Esophagus squamous epithelium (tissue), 5 donors: Measurements from ENCODE around the gene VSX2. TPM values are rescaled to one million over a fixed set of nuclear protein-coding genes. Genes with fewer than 3 reads are reported as not detected.

Source experiments
- DNase-seq: peaks from one replicate; lab custom pipeline; 2025; lab: John Stamatoyannopoulos, UW
- H3K27ac ChIP-seq, 4 donors: fragments of 200-600 bp; sonication (generic); one replicate each; pipeline ENCODE4 v1.5.1; 2016 to 2019; ENCODE audit warnings: mild to moderate bottlenecking in 1 of 4
- H3K27me3 ChIP-seq, 4 donors: fragments of 200-600 bp; sonication (generic); 1 replicate in 3 of 4; 2 replicates in 1 of 4; pipeline versions ENCODE4 v1.5.1 to v1.6.0; 2017 to 2021; ENCODE audit warnings: antibody characterized with exemption in 1 of 4
- H3K36me3 ChIP-seq, 3 donors: fragments of 200-600 bp; sonication (generic); one replicate each; pipeline ENCODE4 v1.5.1; 2016 to 2019
- H3K4me1 ChIP-seq, 3 donors: fragments of 200-600 bp; sonication (generic); one replicate each; pipeline ENCODE4 v1.5.1; 2017 to 2019
- H3K4me3 ChIP-seq, 4 donors: fragments of 200-600 bp; sonication (generic); 1 replicate in 3 of 4; 2 replicates in 1 of 4; pipeline ENCODE4 v1.5.1; 2016 to 2019; ENCODE audit warnings: mild to moderate bottlenecking in 2 of 4, moderate library complexity in 1 of 4
- H3K9me3 ChIP-seq, 3 donors: fragments of 200-600 bp; sonication (generic); one replicate each; pipeline ENCODE4 v1.5.1; 2016 to 2019
- CTCF ChIP-seq, 6 experiments: fragments of 450-650 bp in 4 of 6; fragments of 200-600 bp in 2 of 6; sonication (generic) in 2 of 6; IDR thresholded peaks; one replicate each; pipeline ENCODE4 v1.5.1; 2016 to 2019; ENCODE audit warnings: antibody characterized with exemption in 6 of 6, mild to moderate bottlenecking in 4 of 6, moderate library complexity in 4 of 6
- POLR2A ChIP-seq, 4 donors: fragments of 450-650 bp; IDR thresholded peaks; one replicate each; pipeline ENCODE4 v1.6.1; 2017; ENCODE audit warnings: antibody characterized with exemption in 4 of 4, mild to moderate bottlenecking in 4 of 4, moderate library complexity in 3 of 4
- WGBS, 2 donors: methylation state at CpG; one replicate each; pipeline ENCODE4 v1.1.5; 2018; 5-methylcytosine and 5-hydroxymethylcytosine counted together
- intact Hi-C: fragments of 100-400 bp; cut with DNase I; formaldehyde crosslinking; loops from one replicate; pipeline ENCODE4 v1.15.0; 2022
- total RNA-seq, 4 donors: library from RNA; depleted of rRNA; stranded (reverse); fragments of >200 nt; gene quantifications; one replicate each; pipeline ENCODE4 v1.1.0, GENCODE V29; 2016
- donor health status: DM: yes; HTN: yes; CAD: no.

Gene VSX2
- total RNA-seq, 4 donors from 2014 or later, result not detected

DNA sequence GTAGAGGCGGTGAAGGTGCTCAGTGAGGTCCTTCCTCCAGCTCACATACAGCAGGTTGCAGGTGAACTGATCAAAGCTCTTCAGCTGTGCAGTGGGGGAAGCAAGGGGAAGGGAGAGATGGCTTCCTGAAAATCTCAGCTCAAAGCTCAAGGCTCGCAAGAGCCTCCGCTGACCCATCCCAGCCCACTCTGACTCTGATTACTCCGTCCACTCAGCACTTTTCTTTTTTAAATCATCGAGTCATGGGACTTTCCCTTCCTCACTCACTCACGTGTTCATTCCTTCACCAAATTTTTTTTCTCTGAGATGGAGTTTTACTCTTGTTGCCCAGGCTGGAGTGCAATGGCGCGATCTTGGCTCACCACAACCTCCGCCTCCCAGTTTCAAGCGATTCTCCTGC is 58.7 kb downstream of the VSX2 start:
- H3K36me3 ChIP-seq, result peaks cover 14 to 69% (median 33%) of the 10 kb centered on the region in 3 donors

DNA sequence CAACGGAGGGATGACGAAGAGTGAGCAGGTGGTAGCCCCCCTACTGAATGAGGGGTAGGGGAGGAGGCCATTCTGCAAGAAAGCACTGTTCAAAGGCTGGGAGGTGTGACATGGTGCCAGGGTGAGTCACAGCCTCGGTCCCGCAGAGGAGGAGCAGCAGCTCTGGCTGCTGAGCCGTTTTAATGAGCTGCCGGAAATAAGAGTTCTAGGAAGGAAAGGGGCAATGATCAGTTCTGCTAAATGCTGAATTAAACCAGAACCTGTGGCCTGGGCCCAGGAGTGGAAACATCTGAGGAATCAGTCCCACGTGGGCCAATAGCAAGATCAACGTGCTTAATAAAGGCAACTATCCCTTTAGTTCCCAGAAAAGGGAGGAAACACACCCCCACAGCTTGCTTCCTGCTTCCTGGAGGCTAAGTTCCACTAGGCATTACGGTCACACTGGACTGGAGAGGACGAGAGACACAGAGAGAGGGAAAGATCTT is 59.9 kb downstream of the VSX2 start:
- Histone ChIP-seq H3K4me3 (peak overlapping the region in 1 of 4 donors; percentile 1), H3K27ac (peak overlapping the region; percentile 65 to 77 (median 72)), H3K27me3 (no peaks in the 10 kb centered on the region), H3K9me3 (no peaks in the 10 kb centered on the region), H3K36me3 (peaks cover 14 to 58% (median 33%) of the 10 kb centered on the region in 3 donors), H3K4me1 (peaks cover 12 to 59% (median 21%) of the 10 kb centered on the region in 3 donors)
- 32 to 40% methylated on average over 10 of the region's 10 CpGs for WGBS, 2 donors
- DNase-seq, result no peak
- intact Hi-C loops, result no loop called here
- TF ChIP-seq POLR2A (IDR thresholded peaks at IDR 0.05), result no peak
- TF ChIP-seq CTCF (IDR thresholded peaks at IDR 0.05), result no peak

More for the DNA sequence above, 58.7 kb downstream of the VSX2 start:
- intact Hi-C loops, result no loop called here
- DNase-seq, result no peak
- WGBS, 2 donors, result 84 to 85% methylated on average over 9 to 10 of the region's 10 CpGs
- H3K4me1 ChIP-seq, result peaks cover 12 to 49% (median 16%) of the 10 kb centered on the region in 3 donors
- no peaks in the 10 kb centered on the region for H3K9me3 ChIP-seq
- no peak overlapping the region for H3K27ac ChIP-seq
- H3K4me3 ChIP-seq, result no peak overlapping the region
- no peak for TF ChIP-seq CTCF (IDR thresholded peaks at IDR 0.05)
- TF ChIP-seq POLR2A (IDR thresholded peaks at IDR 0.05), result no peak
- H3K27me3 ChIP-seq, result no peaks in the 10 kb centered on the region

GRCh38 chr14:74301594-74302151 is 62.4 kb downstream of the VSX2 start:
- 14 to 25% methylated on average over 22 of the region's 22 CpGs for WGBS, 2 donors
- no peak for DNase-seq
- Histone ChIP-seq H3K4me1 (peaks cover 12 to 52% (median 21%) of the 10 kb centered on the region in 3 donors), H3K4me3 (peak overlapping the region; percentile 72 to 92 (median 89)), H3K27ac (peak overlapping the region in 3 of 4 donors; percentile 84 to 94 (median 89)), H3K9me3 (no peaks in the 10 kb centered on the region), H3K27me3 (no peaks in the 10 kb centered on the region), H3K36me3 (peaks cover 0 to 33% (median 16%) of the 10 kb centered on the region in 3 donors)
- intact Hi-C loops, result no loop called here
- TF ChIP-seq POLR2A (IDR thresholded peaks at IDR 0.05), result no peak
- no peak for TF ChIP-seq CTCF (IDR thresholded peaks at IDR 0.05)

DNA sequence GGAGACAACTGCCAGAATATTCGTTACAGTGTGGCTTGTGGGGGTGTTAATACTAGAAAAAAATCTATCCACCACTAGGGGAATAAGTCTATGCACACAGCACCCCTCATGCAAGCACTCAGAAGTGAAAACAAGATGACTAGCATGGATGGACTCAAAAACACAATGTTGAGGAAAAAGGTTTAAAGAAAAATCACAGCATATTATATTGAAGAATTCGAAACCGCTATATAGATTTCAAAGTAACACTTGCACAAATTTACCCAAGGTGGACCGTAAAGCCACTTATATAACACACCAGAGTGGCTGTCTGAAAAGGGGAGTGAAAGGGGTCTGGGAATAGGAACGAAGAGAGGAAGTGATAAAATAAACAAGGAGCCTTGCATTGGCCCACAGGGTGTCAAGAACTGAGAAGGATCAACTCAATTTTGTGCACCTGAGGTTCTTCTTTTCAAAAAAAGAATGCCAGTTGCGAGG is 62.9 kb downstream of the VSX2 start:
- WGBS, 2 donors, result 1% methylated on average over 6 of the region's 6 CpGs
- Histone ChIP-seq H3K4me1 (peaks cover 12 to 52% (median 21%) of the 10 kb centered on the region in 3 donors), H3K27ac (peak overlapping the region; percentile 84 to 94 (median 88)), H3K4me3 (peak overlapping the region; percentile 72 to 92 (median 89)), H3K27me3 (no peaks in the 10 kb centered on the region), H3K36me3 (peaks cover 0 to 28% (median 11%) of the 10 kb centered on the region in 3 donors), H3K9me3 (no peaks in the 10 kb centered on the region)
- no peak for DNase-seq
- intact Hi-C loops, result no loop called here
- TF ChIP-seq CTCF (IDR thresholded peaks at IDR 0.05) (peak in 4 of 6 experiments; percentile 36 to 63 (median 53)), POLR2A (IDR thresholded peaks at IDR 0.05) (no peak)
